ENCODE measurements around the gene ZBTB40.

DNA sequence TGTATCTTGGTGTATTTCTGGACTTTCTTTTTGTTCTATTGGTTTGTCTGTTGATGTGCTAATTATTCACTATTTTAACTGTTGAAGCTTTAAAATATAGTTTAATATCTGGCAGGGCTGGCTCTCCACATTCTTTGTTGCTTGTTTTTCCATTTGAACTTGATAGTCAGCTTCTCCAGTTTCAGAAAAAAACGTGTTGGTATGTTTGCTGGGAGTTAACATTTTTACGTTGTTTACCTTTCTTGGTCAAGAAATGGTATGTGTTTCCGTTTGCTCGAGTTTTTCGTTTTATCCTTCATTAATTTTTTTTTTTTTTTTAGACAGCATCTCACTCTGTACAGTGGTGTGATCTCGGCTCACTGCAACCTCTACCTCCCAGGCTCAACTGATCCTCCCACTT, 16.9 kb upstream of the ZBTB40 start:
- TF ChIP-seq ZNF83 (CRISPR knock-in tag; IDR thresholded peaks at IDR 0.05; ENCODE audit: borderline replicate concordance) (no peak), RFX5 (IDR thresholded peaks at IDR 0.05; ENCODE audit: low read depth, low read length) (no peak), RAD21 (CRISPR knock-in tag; IDR thresholded peaks at IDR 0.05) (no peak), KDM1A (CRISPR knock-in tag; IDR thresholded peaks at IDR 0.05) (no peak), HCFC1 (IDR thresholded peaks at IDR 0.05; ENCODE audit: low read depth, low read length) (no peak)
- TF ChIP-seq, protein P1, sequence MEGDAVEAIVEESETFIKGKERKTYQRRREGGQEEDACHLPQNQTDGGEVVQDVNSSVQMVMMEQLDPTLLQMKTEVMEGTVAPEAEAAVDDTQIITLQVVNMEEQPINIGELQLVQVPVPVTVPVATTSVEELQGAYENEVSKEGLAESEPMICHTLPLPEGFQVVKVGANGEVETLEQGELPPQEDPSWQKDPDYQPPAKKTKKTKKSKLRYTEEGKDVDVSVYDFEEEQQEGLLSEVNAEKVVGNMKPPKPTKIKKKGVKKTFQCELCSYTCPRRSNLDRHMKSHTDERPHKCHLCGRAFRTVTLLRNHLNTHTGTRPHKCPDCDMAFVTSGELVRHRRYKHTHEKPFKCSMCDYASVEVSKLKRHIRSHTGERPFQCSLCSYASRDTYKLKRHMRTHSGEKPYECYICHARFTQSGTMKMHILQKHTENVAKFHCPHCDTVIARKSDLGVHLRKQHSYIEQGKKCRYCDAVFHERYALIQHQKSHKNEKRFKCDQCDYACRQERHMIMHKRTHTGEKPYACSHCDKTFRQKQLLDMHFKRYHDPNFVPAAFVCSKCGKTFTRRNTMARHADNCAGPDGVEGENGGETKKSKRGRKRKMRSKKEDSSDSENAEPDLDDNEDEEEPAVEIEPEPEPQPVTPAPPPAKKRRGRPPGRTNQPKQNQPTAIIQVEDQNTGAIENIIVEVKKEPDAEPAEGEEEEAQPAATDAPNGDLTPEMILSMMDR (CRISPR knock-in tag; IDR thresholded peaks at IDR 0.05), result no peak
- TF ChIP-seq, protein P2, sequence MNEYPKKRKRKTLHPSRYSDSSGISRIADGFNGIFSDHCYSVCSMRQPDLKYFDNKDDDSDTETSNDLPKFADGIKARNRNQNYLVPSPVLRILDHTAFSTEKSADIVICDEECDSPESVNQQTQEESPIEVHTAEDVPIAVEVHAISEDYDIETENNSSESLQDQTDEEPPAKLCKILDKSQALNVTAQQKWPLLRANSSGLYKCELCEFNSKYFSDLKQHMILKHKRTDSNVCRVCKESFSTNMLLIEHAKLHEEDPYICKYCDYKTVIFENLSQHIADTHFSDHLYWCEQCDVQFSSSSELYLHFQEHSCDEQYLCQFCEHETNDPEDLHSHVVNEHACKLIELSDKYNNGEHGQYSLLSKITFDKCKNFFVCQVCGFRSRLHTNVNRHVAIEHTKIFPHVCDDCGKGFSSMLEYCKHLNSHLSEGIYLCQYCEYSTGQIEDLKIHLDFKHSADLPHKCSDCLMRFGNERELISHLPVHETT (CRISPR knock-in tag; conservative IDR thresholded peaks at IDR 0.05), result no peak

Measured in HepG2 (cell line).